Esophagus squamous epithelium (tissue), 4 donors: ENCODE measurements around the gene OR52I1.

Source experiments
- CTCF ChIP-seq, 6 experiments: fragments of 450-650 bp in 4 of 6; fragments of 200-600 bp in 2 of 6; sonication (generic) in 2 of 6; IDR thresholded peaks; one replicate each; pipeline ENCODE4 v1.5.1; 2016 to 2019; ENCODE audit warnings: antibody characterized with exemption in 6 of 6, mild to moderate bottlenecking in 4 of 6, moderate library complexity in 4 of 6
- POLR2A ChIP-seq, 4 donors: fragments of 450-650 bp; IDR thresholded peaks; one replicate each; pipeline ENCODE4 v1.6.1; 2017; ENCODE audit warnings: antibody characterized with exemption in 4 of 4, mild to moderate bottlenecking in 4 of 4, moderate library complexity in 3 of 4

- TF ChIP-seq CTCF (IDR thresholded peaks at IDR 0.05) (peak; percentile 41 to 86 (median 70)), POLR2A (IDR thresholded peaks at IDR 0.05) (no peak)
Measured at GRCh38 chr11:4636962-4637661, 43.3 kb downstream of the OR52I1 start, which contains the start of gene OR51D1.
